Islet precursor cell (in vitro differentiated cells): ENCODE results near the gene MAP3K20.
"Not testable (repeated sequence)": the region's sequence is repeated elsewhere in the genome, so short reads cannot be mapped to it uniquely, and the experiment has no call there.

Source experiments
- DNase-seq: peaks from one replicate; pipeline ENCODE4 v3.0.0-alpha.2; 2018

The MAP3K20 gene

DNA sequence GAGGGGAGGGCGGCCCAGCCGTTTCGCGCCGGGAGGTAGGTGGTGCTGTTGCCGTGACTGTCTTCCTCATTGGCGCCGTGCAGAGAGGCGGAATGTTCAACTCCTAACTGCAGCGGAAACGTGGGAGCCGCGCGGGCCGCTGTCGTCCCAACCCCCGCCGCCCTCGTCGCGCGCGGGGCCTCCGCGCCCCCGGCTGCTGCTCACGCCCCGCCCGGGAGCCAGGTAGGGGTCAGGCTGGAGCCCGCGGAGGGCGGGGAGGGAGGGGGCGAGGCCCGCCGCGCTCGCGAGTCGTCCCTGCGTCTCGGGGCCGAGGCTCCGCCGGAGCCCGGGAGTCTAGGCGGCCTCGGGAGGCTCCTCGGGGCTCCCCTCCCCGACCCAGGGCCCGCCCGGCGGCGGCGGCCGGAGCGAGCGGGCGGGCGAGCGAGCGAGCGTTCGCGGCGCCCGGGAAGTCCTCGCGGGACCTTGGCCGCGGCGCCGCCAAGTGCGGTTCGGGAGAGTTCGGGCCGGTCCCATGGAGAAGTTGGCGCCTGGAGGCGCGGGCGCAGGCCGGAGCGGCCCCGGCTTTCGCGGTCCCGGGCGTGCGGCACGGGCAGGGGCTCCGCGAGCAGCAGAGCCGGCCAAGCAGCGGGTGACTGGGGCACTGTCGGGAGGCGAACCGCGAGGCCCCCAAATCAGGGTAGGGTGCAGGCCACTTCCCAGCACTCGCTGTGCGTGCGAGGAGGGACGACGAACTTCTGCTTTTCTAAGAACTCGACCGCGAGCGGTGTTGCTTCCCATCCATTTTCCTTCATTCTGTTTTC lies at the start of gene MAP3K20:
MAP3K20 (plus strand) TSS at position 66 of the 800 bp plus-strand sequence. CDS start 15,186 bp downstream, outside the sequence.
- peak; percentile 75 for DNase-seq

DNA sequence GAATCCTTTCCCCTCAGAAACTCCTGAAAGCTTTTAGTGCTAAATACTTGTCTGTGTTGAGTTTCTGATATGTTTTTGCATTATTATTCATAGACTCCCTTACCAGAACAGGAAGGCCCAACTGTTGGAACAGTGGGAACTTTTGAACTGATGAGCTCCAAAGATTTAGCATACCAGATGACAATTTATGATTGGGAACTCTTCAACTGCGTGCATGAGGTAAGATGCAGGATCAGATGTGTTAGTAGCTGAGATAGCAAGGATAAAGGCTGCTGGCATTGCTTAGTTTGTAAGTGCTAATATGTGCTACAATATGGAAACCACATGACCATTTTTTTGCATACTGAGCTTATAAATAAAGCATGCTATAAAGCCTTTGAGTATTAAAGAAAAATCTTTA lies 49.2 kb upstream of the MAP3K20 start:
- DNase-seq: no peak

DNA sequence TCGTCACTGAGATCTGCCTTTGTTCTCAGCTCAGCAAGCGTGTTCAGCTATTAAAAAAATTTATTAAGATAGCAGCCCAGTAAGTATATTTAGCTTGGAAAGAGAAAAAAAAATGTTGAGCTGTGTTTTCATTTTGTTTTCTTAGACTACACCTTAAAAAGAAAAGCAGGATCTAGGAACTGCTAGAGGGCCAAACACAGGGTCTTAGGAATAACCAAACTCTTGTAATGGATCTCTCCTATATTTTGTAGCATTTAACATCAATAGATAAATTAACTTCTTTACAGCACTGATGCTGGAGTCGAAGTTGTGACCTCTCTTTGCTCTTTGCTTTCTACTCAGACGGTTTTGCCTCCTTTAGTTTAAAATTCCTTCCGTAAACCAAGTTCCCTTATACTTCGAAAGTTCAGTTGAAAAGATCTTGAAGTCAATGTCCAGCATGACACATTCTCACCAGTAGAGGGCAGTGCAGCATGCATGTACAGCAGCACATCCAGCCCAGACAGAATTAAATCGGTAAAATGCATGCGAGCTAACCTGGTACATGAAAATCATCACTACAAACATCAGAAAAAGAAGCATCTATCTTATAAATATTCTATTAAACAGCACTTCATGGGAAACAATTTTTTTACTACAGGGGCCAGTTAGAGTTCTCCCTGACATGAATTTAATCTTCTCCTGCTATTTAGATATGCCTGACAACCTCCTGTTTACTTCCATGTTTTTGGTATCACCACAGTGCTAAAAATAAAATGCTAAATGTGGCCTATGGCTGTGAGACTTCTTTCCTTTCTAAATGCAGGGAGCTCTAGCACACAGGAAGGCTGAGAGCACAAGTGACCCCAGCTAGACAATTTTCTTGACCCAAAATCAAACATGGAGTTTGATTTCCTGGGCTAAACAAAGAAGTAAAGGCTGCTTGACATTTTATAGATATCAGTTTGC lies 48.2 kb upstream of the MAP3K20 start:
- peak; percentile 80 for DNase-seq

DNA sequence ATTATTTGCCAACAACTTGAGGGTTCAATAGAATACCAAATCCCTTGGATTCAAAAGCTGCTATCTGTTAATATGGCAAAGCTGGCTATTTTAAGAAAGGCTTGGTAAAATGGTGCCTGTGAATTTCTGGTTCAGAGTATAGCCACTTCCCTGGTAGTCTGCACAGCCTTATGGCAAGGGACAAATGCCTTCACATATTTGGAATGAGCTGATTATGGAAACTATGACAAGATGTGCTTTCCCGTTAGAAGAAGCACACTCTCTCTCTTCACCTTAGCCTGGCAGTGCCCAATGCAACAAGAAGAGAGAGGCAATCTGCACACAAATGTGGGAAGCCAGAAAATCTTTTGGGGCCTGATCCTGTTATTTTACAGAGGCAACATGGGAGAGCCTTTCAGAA lies 47.5 kb upstream of the MAP3K20 start:
- no peak for DNase-seq

DNA sequence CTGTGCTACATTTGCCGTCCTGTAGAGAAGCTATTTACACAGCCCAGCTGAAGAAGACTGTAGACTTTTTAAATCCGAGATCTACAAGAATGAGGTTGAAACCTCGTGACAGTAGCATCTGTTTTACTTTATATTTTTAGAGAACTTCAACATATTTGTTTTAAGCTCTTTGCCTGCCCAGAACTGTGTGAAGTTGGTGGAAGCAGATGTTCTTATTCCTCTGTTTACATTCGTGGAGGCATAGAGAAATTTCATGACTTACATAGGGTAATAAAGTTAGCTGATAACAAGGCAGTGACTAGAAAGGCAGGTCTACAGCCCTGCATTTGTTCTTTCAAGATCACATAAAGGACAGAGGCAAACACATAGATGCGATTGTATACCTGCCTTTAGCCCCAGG lies 47.0 kb upstream of the MAP3K20 start:
- no peak for DNase-seq

DNA sequence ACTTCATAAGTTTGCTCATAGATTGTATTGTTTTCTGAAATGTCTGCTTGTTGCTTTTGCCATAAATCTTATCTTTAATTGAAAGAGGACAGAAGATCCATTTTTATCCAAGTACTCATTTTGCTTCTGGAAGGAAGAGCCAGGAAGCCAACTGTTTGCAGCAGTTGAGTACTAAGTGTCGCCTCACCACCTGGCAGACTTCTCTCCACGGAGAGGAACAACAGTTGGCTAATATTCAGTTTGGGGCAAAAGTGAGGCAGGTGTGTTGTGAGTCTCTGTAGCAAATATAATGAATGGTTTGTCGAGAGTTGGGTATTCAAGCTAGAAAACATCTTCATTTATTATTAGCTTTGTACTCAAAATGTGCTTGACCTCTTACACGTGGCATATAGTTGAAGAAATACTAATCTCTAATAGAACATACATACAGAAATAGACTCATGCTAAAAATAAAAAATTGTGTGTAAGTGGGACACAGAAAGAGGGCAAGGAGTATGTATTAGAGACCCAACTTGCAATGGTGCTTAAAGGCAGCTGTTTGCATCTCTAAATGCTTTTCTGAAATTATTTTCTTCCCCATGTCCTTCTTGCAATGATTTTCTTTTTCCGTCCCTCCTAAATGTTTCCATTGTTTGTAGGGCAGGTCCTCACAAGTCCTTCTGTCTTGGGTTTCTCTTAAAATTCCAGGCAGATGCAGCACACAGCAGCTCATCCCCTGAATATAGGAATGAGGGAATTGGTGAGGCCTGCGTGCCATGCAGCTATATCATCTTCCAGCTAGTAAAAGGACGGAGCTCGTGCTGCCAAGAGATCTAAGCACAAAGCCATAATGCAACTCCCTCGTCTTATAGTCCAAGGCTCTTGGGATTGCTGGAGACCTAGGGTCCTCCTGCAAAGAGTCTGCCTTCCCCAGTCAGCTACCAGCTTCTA lies 44.8 kb upstream of the MAP3K20 start:
- DNase-seq: no peak

DNA sequence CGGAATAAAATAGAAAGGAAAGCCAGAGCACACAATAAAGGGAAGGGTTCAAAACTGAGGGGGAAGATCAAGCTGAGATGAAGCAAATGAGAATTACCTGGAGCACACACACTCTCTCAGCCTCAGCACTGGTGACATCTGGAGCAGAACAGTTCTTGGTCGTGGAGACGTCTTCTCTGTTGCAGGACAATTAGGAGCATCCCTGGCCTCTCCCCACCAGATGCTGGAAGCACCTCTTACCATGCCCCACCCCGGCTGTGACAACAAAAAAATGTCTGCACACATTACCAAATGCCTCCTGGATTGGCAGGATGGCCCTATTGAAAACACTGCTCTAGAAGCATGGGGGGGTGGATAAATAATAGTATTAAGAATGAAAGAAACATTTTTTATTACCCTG lies 43.6 kb upstream of the MAP3K20 start:
- DNase-seq: no peak

DNA sequence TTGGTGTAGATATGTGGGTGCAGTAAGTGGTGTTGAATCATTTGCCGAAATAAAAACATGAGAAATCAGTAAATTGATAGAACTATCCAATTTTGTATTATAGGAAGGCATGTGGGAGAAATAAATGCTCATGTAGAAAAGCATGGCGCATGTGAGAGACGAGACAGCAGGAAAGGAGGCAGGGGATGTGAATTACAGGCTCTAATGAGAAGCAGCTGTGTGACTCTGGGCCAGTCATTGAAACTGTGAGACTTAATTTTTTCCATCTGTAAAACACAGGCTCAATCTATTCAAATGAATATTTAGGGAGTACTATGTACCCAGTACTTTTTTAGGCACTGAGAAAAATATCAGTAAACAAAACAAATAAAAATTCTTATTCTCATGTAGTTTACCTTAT lies 42.6 kb upstream of the MAP3K20 start:
- DNase-seq: no peak

DNA sequence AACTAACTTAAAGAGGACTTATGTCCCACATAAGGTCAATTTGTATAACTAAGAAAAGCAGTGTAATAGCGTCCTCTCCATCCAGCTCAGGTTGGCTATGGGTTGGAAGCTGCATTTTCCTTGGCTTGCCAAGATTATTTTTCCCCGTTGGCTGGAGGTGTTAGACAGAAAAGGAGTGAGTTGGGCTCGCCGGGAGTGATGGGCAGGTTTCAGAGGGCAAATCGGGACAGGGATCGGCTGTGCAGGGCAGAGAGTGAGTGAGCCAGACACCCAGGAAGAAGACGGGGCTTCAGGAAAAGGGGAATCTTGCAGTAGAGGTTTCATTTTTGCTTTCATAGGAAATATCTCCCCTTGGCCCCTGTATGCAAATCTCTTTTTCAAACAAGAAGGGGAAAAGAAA lies 41.5 kb upstream of the MAP3K20 start:
- DNase-seq: no peak

DNA sequence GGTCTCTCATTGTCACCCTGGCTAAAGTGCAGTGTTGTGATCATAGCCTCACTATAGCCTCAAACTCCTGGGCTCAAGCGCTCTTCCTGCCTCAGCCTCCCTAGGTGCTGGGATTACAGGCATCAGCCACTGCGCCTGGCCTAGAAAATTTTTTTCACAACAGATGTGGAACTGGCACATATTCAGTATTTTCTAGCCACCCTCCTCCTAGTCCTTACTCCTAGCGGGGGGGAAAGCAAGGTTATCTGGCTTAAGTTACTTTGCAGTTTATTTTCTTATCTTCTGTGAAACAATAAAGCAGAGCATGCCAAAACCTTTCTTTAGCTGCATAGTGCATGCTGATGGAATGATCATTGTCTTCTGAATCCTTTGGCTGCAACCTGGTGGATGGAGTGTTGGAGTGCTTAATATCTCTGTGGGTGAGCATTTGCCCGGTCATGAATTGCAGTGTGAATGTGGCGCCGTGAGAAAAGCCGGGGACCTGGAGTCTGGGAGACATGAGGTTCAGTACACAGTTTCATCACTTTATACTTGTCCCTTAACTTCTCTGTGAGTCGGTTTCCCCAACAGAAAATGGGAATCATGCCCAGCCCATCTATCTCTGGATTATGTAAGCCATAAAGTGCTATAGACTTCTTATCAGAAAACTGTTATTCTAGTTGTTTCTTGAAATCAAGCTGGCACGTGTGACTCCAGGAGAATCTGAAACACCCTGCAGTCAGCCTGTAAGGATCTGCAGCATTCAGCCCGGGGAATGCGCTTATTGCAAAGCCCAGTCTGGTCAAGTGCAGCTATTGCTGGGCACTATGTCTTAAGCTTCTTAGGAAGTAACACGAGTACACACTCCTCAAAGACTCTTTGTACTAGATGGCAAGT lies 38.2 kb upstream of the MAP3K20 start:
- DNase-seq: no peak

DNA sequence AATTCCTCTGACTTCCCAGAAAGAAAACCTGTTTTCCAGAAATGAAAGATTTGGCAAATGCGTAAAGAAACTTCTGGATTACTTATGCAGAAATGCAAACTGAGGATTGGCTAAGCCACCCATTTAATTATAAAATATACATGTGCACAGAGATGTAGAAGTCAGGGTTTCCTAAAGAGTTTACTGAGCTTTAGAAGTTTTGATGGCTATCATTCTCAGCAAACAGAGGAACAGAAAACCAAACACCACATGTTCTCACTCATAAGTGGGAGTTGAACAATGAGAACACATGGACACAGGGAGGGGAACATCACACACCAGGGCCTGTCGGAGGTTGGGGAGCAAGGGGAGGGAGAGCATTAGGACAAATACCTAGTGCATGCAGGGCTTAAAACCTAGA lies 37.4 kb upstream of the MAP3K20 start:
- DNase-seq: not testable (repeated sequence)

DNA sequence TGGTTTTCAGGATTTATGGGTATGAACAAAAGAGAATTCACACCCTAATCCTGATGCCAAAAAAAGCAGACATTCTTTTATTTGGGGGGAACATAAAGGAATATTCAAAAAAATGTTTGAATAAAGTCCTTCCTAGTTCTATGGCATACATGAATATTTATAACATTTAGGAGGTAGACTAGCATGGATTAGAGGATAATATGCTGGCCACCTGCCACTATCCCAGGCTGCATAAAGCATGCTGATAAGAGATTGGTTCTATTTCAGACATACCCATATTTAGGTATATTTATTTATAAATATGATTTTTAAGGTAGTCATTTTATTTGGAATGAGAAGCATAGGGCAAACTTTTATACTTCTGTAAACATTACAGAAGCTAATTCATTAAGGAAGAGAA lies 34.9 kb upstream of the MAP3K20 start:
- DNase-seq: no peak

DNA sequence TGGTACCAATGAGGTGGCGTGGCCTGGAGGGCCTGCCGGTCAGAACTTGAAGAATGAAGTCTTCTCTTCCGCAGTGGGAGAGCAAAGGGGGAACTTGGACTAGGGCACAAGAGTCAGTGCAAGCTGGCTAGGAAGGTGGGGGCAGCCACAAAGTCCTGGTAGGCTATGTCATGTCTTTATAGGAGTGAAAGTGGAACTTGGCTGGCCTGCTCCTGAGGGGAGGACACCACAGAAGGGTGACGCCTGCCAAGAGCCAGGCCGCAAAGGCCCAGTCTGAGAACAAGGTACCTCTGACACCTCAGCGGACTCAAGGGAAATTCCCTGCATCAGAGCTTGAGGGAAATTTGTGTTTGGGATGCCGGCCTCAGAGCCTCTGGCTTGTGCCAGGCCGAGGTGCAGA lies 32.2 kb upstream of the MAP3K20 start:
- DNase-seq: no peak

DNA sequence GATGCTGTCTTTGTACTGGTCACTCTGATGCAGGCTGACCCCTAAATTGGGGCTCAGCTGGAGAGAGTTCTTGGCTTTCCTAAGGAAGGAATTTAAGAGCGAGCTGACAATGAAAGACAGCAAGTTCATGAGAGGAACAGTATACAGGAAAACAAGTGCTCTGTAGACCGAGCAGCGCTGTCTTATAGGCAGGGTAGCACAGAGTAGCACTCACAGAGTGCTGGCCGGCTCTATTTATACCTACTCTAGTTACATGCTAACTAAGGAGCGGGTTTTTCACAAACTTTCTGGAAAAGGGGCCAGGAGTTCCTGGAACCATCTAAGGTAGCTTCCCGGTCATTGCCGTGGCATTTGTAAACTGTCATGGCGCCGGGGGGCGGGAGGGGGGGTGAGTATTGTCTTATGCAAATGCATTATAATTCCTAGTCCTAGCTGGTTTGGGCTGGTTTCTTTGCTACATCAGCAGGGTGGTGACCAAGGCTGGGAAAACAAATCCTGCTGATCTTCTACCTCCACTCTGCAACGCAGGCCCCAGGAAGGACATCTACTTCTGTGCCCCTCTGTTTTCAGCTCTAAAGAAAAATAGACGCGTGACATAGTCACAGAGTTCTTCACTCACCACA lies 31.6 kb upstream of the MAP3K20 start:
- DNase-seq: no peak

DNA sequence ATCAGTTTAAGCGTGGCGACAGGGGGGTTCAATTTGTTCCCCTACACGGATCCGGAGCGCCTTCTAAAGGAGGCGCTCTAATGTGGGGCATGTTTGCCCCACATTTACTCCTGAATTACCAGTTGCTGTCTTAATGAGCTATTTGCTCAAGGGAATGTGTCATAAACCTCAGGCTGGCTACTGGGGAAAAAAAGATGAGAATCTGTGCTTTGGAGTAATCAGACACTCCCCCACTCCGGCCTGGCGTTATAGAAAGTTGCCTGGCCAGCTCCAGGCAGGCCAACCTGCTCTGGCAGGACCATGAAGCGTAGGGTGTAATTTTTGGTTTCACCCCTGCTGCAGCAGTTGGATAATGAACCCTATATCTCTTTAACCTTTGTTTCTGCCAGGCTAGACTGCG lies 31.0 kb upstream of the MAP3K20 start:
- DNase-seq: no peak

DNA sequence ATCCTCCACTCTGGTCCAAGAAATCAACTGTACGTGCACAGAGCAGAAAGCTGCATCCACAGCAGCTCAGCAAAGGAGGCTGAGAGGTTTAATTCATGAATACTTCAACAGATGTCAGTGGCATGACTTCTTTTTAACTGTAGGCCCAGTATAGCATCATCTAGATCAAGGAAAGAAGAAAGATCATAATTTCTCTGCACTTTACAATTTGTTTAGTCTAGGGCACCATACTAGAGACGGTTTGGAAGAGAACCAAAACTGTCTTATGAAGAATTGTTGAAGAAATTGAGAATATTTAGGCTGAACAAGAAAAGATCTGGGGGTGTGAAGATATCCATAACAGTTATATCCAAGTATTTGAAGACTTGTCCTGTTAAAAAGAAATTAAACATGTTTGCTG lies 30.5 kb upstream of the MAP3K20 start:
- DNase-seq: no peak

DNA sequence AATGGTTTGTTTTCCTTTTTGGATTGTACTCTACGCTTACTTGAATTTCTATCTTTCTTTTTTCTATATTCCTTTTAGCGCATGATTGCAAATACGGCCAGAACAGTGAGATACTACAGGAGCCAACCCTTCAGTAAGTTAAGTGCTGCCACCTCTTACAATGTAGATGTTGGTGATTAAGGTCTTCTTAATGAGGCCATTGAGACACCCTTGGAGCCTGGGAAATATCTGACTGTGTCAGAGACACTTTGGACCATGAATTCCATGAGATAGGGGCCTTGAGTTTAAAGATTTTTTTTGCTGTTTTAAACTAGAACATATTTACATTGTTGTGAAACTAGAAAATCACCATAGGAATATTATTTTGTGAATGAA lies 27.1 kb upstream of the MAP3K20 start:
- DNase-seq: no peak

DNA sequence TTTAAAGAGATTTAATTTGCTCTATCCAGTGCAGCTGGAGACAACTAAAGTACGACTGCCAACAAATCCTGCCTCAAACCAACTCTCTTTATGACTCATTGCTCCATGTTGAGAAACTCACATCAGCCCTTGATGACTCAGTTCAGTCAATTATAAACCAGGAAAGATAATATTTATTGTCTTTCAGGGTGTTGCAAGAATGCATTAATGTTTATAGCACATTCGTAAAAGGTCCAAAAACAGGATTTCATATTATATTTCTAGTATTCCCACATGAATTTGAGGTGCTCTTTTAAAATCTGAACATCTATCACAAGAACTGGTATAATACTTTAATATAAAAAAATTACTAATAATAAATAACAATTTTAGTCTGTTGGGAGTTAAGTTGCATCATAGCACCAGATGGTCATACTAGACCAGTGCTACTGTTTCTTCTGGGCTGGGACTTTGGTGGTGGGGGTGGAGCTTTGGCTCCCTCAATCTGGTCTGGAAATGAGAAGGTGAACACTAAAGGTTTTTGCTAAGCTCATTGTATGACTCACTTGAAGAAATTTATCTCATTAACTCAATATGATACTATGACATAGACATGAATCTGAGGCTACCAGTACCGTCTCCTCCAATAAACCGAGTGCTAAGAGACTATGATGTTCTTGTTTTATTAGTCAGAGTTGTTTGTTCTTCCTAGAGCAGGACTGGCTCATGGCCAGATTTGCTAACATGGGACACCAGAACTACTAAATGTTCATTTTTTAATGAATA lies 26.6 kb upstream of the MAP3K20 start:
- DNase-seq: no peak

DNA sequence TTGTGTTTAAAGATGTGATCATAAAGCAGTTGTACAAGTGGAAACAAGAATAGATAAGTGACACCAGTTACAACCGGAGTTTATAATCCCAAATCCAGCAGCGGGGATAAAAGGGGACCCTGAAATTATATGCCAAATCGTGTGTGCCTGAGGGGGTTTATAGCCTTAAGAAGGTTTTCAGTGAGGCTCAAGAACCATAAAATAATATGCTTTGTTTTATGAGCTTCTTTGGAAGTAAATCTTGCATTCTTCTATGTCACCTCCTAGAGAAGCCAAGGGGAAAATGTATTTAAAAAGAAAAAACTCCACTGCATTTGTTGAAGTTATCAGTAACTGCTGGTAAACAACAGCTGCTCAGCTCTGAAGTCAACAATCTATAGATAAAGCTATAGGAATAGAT lies 25.8 kb upstream of the MAP3K20 start:
- DNase-seq: no peak

DNA sequence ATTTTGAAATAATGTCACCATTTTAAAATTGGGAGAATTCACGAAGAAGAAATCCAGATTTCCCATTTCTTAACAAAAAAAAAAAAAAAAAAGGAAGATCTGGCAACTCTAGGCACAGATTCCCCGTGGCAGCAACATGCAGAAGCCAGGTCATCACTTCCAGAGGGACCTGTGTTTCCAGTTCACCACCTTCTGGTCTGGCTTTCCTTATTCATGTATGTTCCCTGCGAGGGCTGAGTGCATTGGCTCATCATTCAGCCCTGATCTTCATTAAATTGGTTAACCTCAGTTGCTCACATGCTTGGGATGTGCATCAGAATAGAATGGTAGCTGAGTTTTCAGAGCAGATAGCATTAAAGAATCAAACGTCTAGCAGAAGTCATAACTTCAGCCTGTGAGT lies 25.0 kb upstream of the MAP3K20 start:
- DNase-seq: no peak
